CD4-positive, alpha-beta T cell (primary cell): ENCODE results near the gene LRRC53. TPM values are rescaled to one million over a fixed set of nuclear protein-coding genes. Genes with fewer than 3 reads are reported as not detected.

Experiments
- ATAC-seq: fragments of 200-7000 bp; cut with Tn5 transposase; one replicate; pipeline ENCODE4 v1.10.0; 2022; ENCODE audit warnings: mild to moderate bottlenecking; ENCODE audit not compliant: poor library complexity
- CTCF ChIA-PET: fragments of 350-600 bp; sonication (Branson Sonifier 250); formaldehyde crosslinking; loops from one replicate; lab custom pipeline; 2021; ENCODE audit warnings: antibody characterized with exemption, inconsistent platforms; lab: Charles Lee
- POLR2A ChIA-PET: fragments of 350-600 bp; sonication (Branson Sonifier 250); formaldehyde crosslinking; loops from one replicate; lab custom pipeline; 2021; ENCODE audit warnings: antibody characterized with exemption, inconsistent platforms; lab: Charles Lee
- DNase-seq, 14 experiments: peaks; one replicate each; pipeline ENCODE4 v3.0.0-alpha.2; 2013 to 2020; ENCODE audit warnings: mixed read lengths in 2 of 14
- H3K27ac ChIP-seq, 2 donors: one replicate each; pipeline versions ENCODE4 v1.5.1 to v1.7.0; 2013; ENCODE audit warnings: low read length in 2 of 2, low read depth in 1 of 2, mild to moderate bottlenecking in 1 of 2
- H3K27me3 ChIP-seq, 2 experiments: 1 replicate in 1 of 2; 2 replicates in 1 of 2; pipeline versions ENCODE4 v1.6.1 to v1.7.0; 2013; ENCODE audit warnings: low read length in 2 of 2, control low read depth in 1 of 2, mild to moderate bottlenecking in 1 of 2, moderate library complexity in 1 of 2; ENCODE audit not compliant: insufficient read depth in 2 of 2, control insufficient read depth in 1 of 2
- H3K36me3 ChIP-seq: one replicate; pipeline ENCODE4 v1.6.1; 2013; ENCODE audit warnings: low read length, control low read depth; ENCODE audit not compliant: insufficient read depth
- H3K4me1 ChIP-seq: one replicate; pipeline ENCODE4 v1.6.1; 2013; ENCODE audit warnings: low read length, control low read depth; ENCODE audit not compliant: insufficient read depth
- H3K4me3 ChIP-seq: one replicate; pipeline ENCODE4 v1.5.1; 2013; ENCODE audit warnings: mild to moderate bottlenecking, low read length, moderate library complexity
- H3K9me3 ChIP-seq, 2 experiments: 1 replicate in 1 of 2; 2 replicates in 1 of 2; pipeline versions ENCODE4 v1.6.1 to v1.7.0; 2013; ENCODE audit warnings: low read length in 2 of 2, mild to moderate bottlenecking in 2 of 2, control low read depth in 1 of 2, moderate library complexity in 1 of 2; ENCODE audit not compliant: control insufficient read depth in 1 of 2, insufficient read depth in 1 of 2
- H3K27ac Mint-ChIP-seq: one replicate; pipeline ENCODE4 v1.8.0; 2020; ENCODE audit warnings: mixed read lengths
- H3K27me3 Mint-ChIP-seq: one replicate; pipeline ENCODE4 v1.8.0; 2021; ENCODE audit warnings: mixed read lengths
- H3K36me3 Mint-ChIP-seq: one replicate; pipeline ENCODE4 v1.8.0; 2021; ENCODE audit warnings: low read depth, mixed read lengths
- H3K4me1 Mint-ChIP-seq: one replicate; pipeline ENCODE4 v1.8.0; 2021; ENCODE audit warnings: low read depth, mixed read lengths
- H3K4me3 Mint-ChIP-seq: one replicate; pipeline ENCODE4 v1.8.0; 2020; ENCODE audit warnings: mild to moderate bottlenecking, mixed read lengths
- H3K9me3 Mint-ChIP-seq: one replicate; pipeline ENCODE4 v1.8.0; 2020; ENCODE audit warnings: mixed read lengths
- intact Hi-C, 2 experiments: fragments of 100-400 bp; cut with DNase I in 1 of 2; cut with micrococcal nuclease in 1 of 2; formaldehyde crosslinking; loops; one replicate each; pipeline versions ENCODE4 v1.15.1 to v1.9.0; 2023 to 2025; cut with DNase I, micrococcal nuclease
- total RNA-seq, 174 experiments: library from RNA in 2 of 174; stranded (reverse) in 2 of 174; gene quantifications; one replicate each; pipeline ENCODE4 v1.2.3 and lab custom pipeline; 2021 to 2026
- TF ChIP-seq, protein P1 (sequence below): fragments of 200-600 bp; IDR thresholded peaks from one replicate; pipeline ENCODE4 v1.8.0; 2022; ENCODE audit warnings: antibody characterized with exemption, mild to moderate bottlenecking

LRRC53 gene
- total RNA-seq, 2 experiments from 2014 or later: not detected

DNA sequence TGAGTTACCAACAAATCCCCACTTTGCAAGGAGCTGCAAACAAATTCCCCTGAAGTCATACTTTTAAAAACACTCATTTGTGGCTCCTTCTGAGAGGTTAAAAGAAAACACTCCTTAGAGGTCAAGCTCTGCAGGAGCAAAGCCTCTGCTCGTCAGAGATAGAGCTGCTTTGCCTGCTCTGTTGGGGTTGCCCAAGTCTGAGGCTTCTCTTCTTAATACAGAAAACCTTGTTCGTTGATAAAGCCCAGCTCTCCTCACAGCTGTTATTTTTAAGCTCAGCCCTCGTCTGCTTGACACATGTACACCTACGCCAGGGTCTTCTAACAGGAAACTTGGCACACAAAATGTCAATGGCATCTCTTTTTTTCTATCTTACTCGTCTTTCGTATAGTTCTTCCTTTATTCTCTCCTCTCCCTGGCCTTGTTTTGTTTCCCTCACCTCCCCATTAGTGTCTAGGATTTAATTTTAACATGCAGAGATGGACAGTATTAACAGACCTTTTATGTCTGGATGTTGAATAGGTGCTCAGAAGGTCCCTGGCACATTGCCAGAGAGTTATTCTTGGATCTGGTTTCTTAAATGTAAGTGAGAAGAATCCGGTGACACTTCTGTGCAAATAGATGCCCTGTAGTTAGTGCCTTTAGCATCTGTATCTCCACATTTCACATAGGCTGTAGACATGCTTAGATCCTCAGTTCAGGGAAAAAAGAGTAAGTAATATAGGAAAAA is 86.0 kb downstream of the LRRC53 start:
- Histone ChIP-seq H3K36me3 (no peaks in the 10 kb centered on the region), H3K27me3 (no peaks in the 10 kb centered on the region), H3K9me3 (no peaks in the 10 kb centered on the region), H3K4me3 (no peak overlapping the region), H3K4me1 (no peaks in the 10 kb centered on the region), H3K27ac (no peak overlapping the region)
- Mint-ChIP-seq H3K9me3 (no peaks in the 10 kb centered on the region), H3K27me3 (no peaks in the 10 kb centered on the region), H3K4me1 (no peaks in the 10 kb centered on the region), H3K27ac (no peak overlapping the region), H3K36me3 (no peaks in the 10 kb centered on the region), H3K4me3 (no peak overlapping the region)
- intact Hi-C loops: no loop called here
- TF ChIP-seq, protein P1, sequence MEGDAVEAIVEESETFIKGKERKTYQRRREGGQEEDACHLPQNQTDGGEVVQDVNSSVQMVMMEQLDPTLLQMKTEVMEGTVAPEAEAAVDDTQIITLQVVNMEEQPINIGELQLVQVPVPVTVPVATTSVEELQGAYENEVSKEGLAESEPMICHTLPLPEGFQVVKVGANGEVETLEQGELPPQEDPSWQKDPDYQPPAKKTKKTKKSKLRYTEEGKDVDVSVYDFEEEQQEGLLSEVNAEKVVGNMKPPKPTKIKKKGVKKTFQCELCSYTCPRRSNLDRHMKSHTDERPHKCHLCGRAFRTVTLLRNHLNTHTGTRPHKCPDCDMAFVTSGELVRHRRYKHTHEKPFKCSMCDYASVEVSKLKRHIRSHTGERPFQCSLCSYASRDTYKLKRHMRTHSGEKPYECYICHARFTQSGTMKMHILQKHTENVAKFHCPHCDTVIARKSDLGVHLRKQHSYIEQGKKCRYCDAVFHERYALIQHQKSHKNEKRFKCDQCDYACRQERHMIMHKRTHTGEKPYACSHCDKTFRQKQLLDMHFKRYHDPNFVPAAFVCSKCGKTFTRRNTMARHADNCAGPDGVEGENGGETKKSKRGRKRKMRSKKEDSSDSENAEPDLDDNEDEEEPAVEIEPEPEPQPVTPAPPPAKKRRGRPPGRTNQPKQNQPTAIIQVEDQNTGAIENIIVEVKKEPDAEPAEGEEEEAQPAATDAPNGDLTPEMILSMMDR: no peak
- DNase-seq (no peak), ATAC-seq (no peak)
- ChIA-PET CTCF (no interaction called here), POLR2A (no interaction called here)

DNA sequence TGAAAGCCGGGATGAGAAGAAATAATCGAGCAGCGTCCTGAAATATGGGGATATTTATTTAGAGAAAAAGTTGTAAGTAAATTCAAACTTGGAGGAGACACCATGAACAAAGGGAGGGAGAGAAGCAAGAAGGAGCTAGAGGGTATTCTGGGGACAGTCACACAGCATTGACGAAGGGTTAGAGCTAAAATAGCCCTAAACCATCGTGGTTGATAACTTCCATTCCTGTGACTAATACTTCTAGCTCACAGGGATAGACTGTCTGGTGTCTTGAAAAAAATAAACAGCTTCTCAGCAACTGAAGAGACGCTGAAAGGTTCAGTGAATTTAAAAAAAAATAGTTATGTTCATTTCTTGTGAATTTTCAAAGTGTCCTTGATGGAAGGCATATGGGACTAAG is 86.7 kb downstream of the LRRC53 start:
- no peaks in the 10 kb centered on the region for H3K4me1 ChIP-seq
- H3K27me3 Mint-ChIP-seq: no peaks in the 10 kb centered on the region
- H3K4me3 Mint-ChIP-seq: no peak overlapping the region
- ChIA-PET POLR2A (no interaction called here), CTCF (no interaction called here)
- H3K9me3 ChIP-seq: no peaks in the 10 kb centered on the region
- no peak for DNase-seq
- no peak overlapping the region for H3K27ac Mint-ChIP-seq
- no peak overlapping the region for H3K4me3 ChIP-seq
- TF ChIP-seq, protein P1: no peak
- intact Hi-C loops: no loop called here
- no peaks in the 10 kb centered on the region for H3K36me3 ChIP-seq
- no peaks in the 10 kb centered on the region for H3K4me1 Mint-ChIP-seq
- no peak for ATAC-seq
- H3K27me3 ChIP-seq: no peaks in the 10 kb centered on the region
- H3K27ac ChIP-seq: no peak overlapping the region
- H3K9me3 Mint-ChIP-seq: no peaks in the 10 kb centered on the region
- H3K36me3 Mint-ChIP-seq: no peaks in the 10 kb centered on the region

DNA sequence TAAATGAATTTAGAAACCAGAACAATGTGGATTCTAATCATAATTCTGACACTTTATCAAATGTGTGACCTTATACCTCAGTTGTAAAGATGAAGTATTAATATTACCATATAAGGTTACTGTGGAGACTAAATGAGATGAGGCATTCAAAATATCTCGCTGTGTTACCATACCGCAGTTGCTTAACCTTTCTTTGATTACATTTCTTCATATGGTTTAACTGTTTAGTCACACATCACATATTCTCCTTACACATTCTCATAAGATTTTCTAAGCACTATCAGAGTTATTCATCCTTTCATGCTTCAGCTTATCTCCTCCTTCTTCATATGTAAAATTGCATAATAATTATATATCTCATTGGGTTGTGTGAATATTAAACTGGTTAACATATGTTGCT is 88.9 kb downstream of the LRRC53 start:
- H3K4me3 ChIP-seq: no peak overlapping the region
- H3K36me3 ChIP-seq: no peaks in the 10 kb centered on the region
- CTCF ChIA-PET: no interaction called here
- POLR2A ChIA-PET: no interaction called here
- Mint-ChIP-seq H3K36me3 (no peaks in the 10 kb centered on the region), H3K27ac (no peak overlapping the region), H3K27me3 (no peaks in the 10 kb centered on the region), H3K9me3 (no peaks in the 10 kb centered on the region), H3K4me1 (no peaks in the 10 kb centered on the region), H3K4me3 (no peak overlapping the region)
- H3K4me1 ChIP-seq: no peaks in the 10 kb centered on the region
- no peaks in the 10 kb centered on the region for H3K27me3 ChIP-seq
- no peak overlapping the region for H3K27ac ChIP-seq
- DNase-seq (no peak), ATAC-seq (no peak)
- no peaks in the 10 kb centered on the region for H3K9me3 ChIP-seq
- TF ChIP-seq, protein P1: no peak
- intact Hi-C loops: no loop called here
